GM19193 (cell line): ENCODE data around the gene ASTN2.

ENCODE experiments used
- POLR2A ChIP-seq: IDR thresholded peaks from 4 replicates; pipeline ENCODE4 v1.6.1; 2011; ENCODE audit not compliant: insufficient read depth, insufficient read length; ENCODE audit errors: extremely low read depth

The ASTN2 gene

GRCh38 chr9:116442528-116442927 is 972.3 kb downstream of the ASTN2 start:
- TF ChIP-seq POLR2A, result no peak

- no peak for TF ChIP-seq POLR2A
These were observed 977.2 kb downstream of the ASTN2 start for GRCh38 chr9:116437411-116438370.

GRCh38 chr9:116436121-116436520 is 978.7 kb downstream of the ASTN2 start:
- TF ChIP-seq POLR2A, result no peak

GRCh38 chr9:116435706-116436105 is 979.2 kb downstream of the ASTN2 start:
- TF ChIP-seq POLR2A, result no peak

- TF ChIP-seq POLR2A, result no peak
These were observed 980.5 kb downstream of the ASTN2 start for GRCh38 chr9:116434314-116434713.

GRCh38 chr9:116432051-116432450 is 982.8 kb downstream of the ASTN2 start:
- no peak for TF ChIP-seq POLR2A

- no peak for TF ChIP-seq POLR2A
These were observed 984.0 kb downstream of the ASTN2 start for GRCh38 chr9:116430849-116431248.

- TF ChIP-seq POLR2A, result no peak
These were observed 989.6 kb downstream of the ASTN2 start for GRCh38 chr9:116425244-116425643.

- no peak for TF ChIP-seq POLR2A
These were observed 991.7 kb downstream of the ASTN2 start for GRCh38 chr9:116423149-116423548.

- no peak for TF ChIP-seq POLR2A
These were observed 992.5 kb downstream of the ASTN2 start for GRCh38 chr9:116422119-116422979.

GRCh38 chr9:116420993-116421538 is 993.8 kb downstream of the ASTN2 start:
- no peak for TF ChIP-seq POLR2A

- TF ChIP-seq POLR2A, result no peak
These were observed 995.7 kb downstream of the ASTN2 start for GRCh38 chr9:116419181-116419580.

GRCh38 chr9:116417464-116417863 is 997.4 kb downstream of the ASTN2 start:
- no peak for TF ChIP-seq POLR2A

GRCh38 chr9:116416421-116416820 is 998.4 kb downstream of the ASTN2 start:
- TF ChIP-seq POLR2A, result no peak

- TF ChIP-seq POLR2A, result no peak
These were observed 1000.5 kb downstream of the ASTN2 start for GRCh38 chr9:116414374-116414773.
